Endodermal cell (in vitro differentiated cells): ENCODE measurements around the gene COL28A1. TPM values are rescaled to one million over a fixed set of nuclear protein-coding genes. Genes with fewer than 3 reads are reported as not detected.

Experiments used
- DNase-seq: peaks from one replicate; pipeline ENCODE4 v3.0.0-alpha.2; 2017
- H3K27ac ChIP-seq: 2 replicates; pipeline ENCODE4 v1.5.1; 2013; ENCODE audit warnings: mild to moderate bottlenecking, low read depth, low read length, moderate library complexity
- H3K27me3 ChIP-seq: 2 replicates; pipeline ENCODE4 v1.6.1; 2013; ENCODE audit warnings: mild to moderate bottlenecking, low read length, moderate library complexity; ENCODE audit not compliant: insufficient read depth, control insufficient read depth, poor library complexity, severe bottlenecking
- H3K36me3 ChIP-seq: 2 replicates; pipeline ENCODE4 v1.7.0; 2013; ENCODE audit warnings: mild to moderate bottlenecking, low read length, moderate library complexity; ENCODE audit not compliant: control insufficient read depth, insufficient read depth
- H3K4me1 ChIP-seq: one replicate; pipeline ENCODE4 v1.7.0; 2013; ENCODE audit warnings: low read length; ENCODE audit not compliant: control insufficient read depth, insufficient read depth
- H3K4me3 ChIP-seq: 2 replicates; pipeline ENCODE4 v1.5.1; 2013; ENCODE audit warnings: mild to moderate bottlenecking, low read length, moderate library complexity
- H3K9ac ChIP-seq: 2 replicates; pipeline ENCODE4 v1.6.1; 2013; ENCODE audit warnings: mild to moderate bottlenecking, low read length, moderate library complexity; ENCODE audit not compliant: poor library complexity, severe bottlenecking; ENCODE audit errors: extremely low read depth
- H3K9me3 ChIP-seq: 2 replicates; pipeline ENCODE4 v1.6.1; 2013; ENCODE audit warnings: mild to moderate bottlenecking, low read length, moderate library complexity; ENCODE audit not compliant: control insufficient read depth
- H3K27ac Mint-ChIP-seq: 2 replicates; pipeline ENCODE4 v1.8.0; 2020; ENCODE audit warnings: mixed read lengths
- H3K27me3 Mint-ChIP-seq: 2 replicates; pipeline ENCODE4 v1.8.0; 2021; ENCODE audit warnings: mild to moderate bottlenecking, mixed read lengths; ENCODE audit not compliant: insufficient read depth
- H3K36me3 Mint-ChIP-seq: 2 replicates; pipeline ENCODE4 v1.8.0; 2020; ENCODE audit warnings: low read depth, mixed read lengths
- H3K4me1 Mint-ChIP-seq: 2 replicates; pipeline ENCODE4 v1.8.0; 2020; ENCODE audit warnings: mixed read lengths
- H3K4me3 Mint-ChIP-seq: 2 replicates; pipeline ENCODE4 v1.8.0; 2020; ENCODE audit warnings: mild to moderate bottlenecking, moderate library complexity, mixed read lengths
- H3K9me3 Mint-ChIP-seq: 2 replicates; pipeline ENCODE4 v1.8.0; 2020; ENCODE audit warnings: mild to moderate bottlenecking, mixed read lengths
- CTCF ChIP-seq: fragments of 200-600 bp; sonication (generic); conservative IDR thresholded peaks from 2 replicates; pipeline ENCODE4 v1.5.0; 2021; ENCODE audit warnings: antibody characterized with exemption, mild to moderate bottlenecking
- WGBS, 2 experiments: methylation state at CpG; one replicate each; pipeline versions ENCODE4 v1.1.5 to v1.1.7; 2013; ENCODE audit warnings: missing lambda C conversion rate in 2 of 2, mixed read lengths in 1 of 2; ENCODE audit not compliant: insufficient coverage in 1 of 2, insufficient read length in 1 of 2; 5-methylcytosine and 5-hydroxymethylcytosine counted together
- total RNA-seq, 2 donors: library from RNA; stranded (reverse); fragmentation: NEBNext Ultra II Directional in 1 of 2; extraction: Animal tissue kit (Norgen Biotek cat#: 25700) in 1 of 2; gene quantifications; 2 replicates in 1 of 2; 3 replicates in 1 of 2; pipeline ENCODE4 v1.2.1, GENCODE V29; 2021

Gene COL28A1
- total RNA-seq, 2 donors from 2014 or later: 0.44 to 1.2 TPM

- Histone ChIP-seq H3K36me3 (no peaks in the 10 kb centered on the region), H3K9ac (no peak overlapping the region), H3K4me3 (no peak overlapping the region), H3K4me1 (no peaks in the 10 kb centered on the region), H3K27me3 (no peaks in the 10 kb centered on the region), H3K27ac (no peak overlapping the region), H3K9me3 (peaks cover 16% of the 10 kb centered on the region)
- 90% methylated on average over 2 of the region's 2 CpGs; no CpG with 5 or more reads in 1 of the 2 experiments for WGBS, 2 experiments
- Mint-ChIP-seq H3K27ac (no peak overlapping the region), H3K36me3 (peaks cover 3% of the 10 kb centered on the region), H3K4me1 (no peaks in the 10 kb centered on the region), H3K9me3 (peaks cover 16% of the 10 kb centered on the region), H3K27me3 (no peaks in the 10 kb centered on the region), H3K4me3 (no peak overlapping the region)
- DNase-seq: no peak
- TF ChIP-seq CTCF: no peak
Observed at GRCh38 chr7:7452652-7453051, 83.0 kb downstream of the COL28A1 start.

GRCh38 chr7:7452119-7452518 is 83.6 kb downstream of the COL28A1 start:
- no peak overlapping the region for H3K4me3 Mint-ChIP-seq
- peaks cover 3% of the 10 kb centered on the region for H3K36me3 Mint-ChIP-seq

GRCh38 chr7:7449055-7449454 is 86.6 kb downstream of the COL28A1 start:
- H3K9me3 ChIP-seq: peaks cover 16% of the 10 kb centered on the region
- H3K27me3 ChIP-seq: no peaks in the 10 kb centered on the region
- no peaks in the 10 kb centered on the region for H3K4me1 ChIP-seq
- H3K27ac ChIP-seq: no peak overlapping the region
- Mint-ChIP-seq H3K27ac (no peak overlapping the region), H3K4me3 (no peak overlapping the region), H3K27me3 (no peaks in the 10 kb centered on the region), H3K36me3 (peaks cover 3% of the 10 kb centered on the region), H3K9me3 (peaks cover 29% of the 10 kb centered on the region), H3K4me1 (no peaks in the 10 kb centered on the region)
- H3K36me3 ChIP-seq: no peaks in the 10 kb centered on the region
- no peak overlapping the region for H3K9ac ChIP-seq
- H3K4me3 ChIP-seq: no peak overlapping the region
- no CpG with 5 or more reads among the region's 1 CpG for WGBS, 2 experiments
- no peak for TF ChIP-seq CTCF
- DNase-seq: no peak

More at GRCh38 chr7:7452119-7452518, 83.6 kb downstream of the COL28A1 start:
- H3K9ac ChIP-seq: no peak overlapping the region
- no peak overlapping the region for H3K27ac Mint-ChIP-seq
- H3K36me3 ChIP-seq: no peaks in the 10 kb centered on the region
- H3K27me3 Mint-ChIP-seq: no peaks in the 10 kb centered on the region
- no peak overlapping the region for H3K4me3 ChIP-seq
- peaks cover 16% of the 10 kb centered on the region for H3K9me3 ChIP-seq
- H3K27ac ChIP-seq: no peak overlapping the region
- no peaks in the 10 kb centered on the region for H3K4me1 ChIP-seq
- no peaks in the 10 kb centered on the region for H3K27me3 ChIP-seq
- DNase-seq: no peak
- TF ChIP-seq CTCF: no peak
- peaks cover 19% of the 10 kb centered on the region for H3K9me3 Mint-ChIP-seq
- no peaks in the 10 kb centered on the region for H3K4me1 Mint-ChIP-seq
- WGBS, 2 experiments: 89 to 100% methylated on average over 1 to 3 of the region's 3 CpGs
